K562 (cell line): ENCODE data around the gene SDE2. TPM values are rescaled to one million over a fixed set of nuclear protein-coding genes. Genes with fewer than 3 reads are reported as not detected.
A peak's percentile ranks its signal among the peaks of the same experiment; 100 is the strongest.

ENCODE experiments used
- ATAC-seq: fragments of 200-7000 bp; cut with Tn5 transposase; 3 replicates; pipeline ENCODE4 v1.9.1; 2020; ENCODE audit warnings: moderate library complexity
- BruUV-seq: library from RNA; stranded (reverse); fragments of 400-500 nt; replicated peaks from 2 replicates; lab custom pipeline; 2021; lab: Mats Ljungman, UMichigan
- CTCF ChIA-PET: fragments of 300-600 bp; formaldehyde crosslinking; extraction: SDS; loops from one replicate; lab custom pipeline; 2021; ENCODE audit warnings: low intra/inter-chr PET ratio; lab: Yijun Ruan, JAX
- POLR2A ChIA-PET: fragments of 300-600, 350-650 bp; sonication (Branson Sonifier 250); formaldehyde crosslinking; extraction: SDS; loops from one replicate; lab custom pipeline; 2021; ENCODE audit warnings: antibody characterized with exemption, inconsistent platforms; lab: Yijun Ruan, JAX
- DNase-seq, 4 experiments: peaks; one replicate each; pipeline versions ENCODE4 v3.0.0 to v3.0.0-alpha.2; 2011 to 2018; ENCODE audit warnings: low spot score in 3 of 4, mixed read lengths in 3 of 4; ENCODE audit errors: extremely low read depth in 1 of 4
- FAIRE-seq: peaks from 2 replicates; lab custom pipeline; 2011; peaks lifted over from hg19 to GRCh38; lab: Jason Lieb, UNC
- H2AFZ ChIP-seq: 2 replicates; pipeline ENCODE4 v1.6.0; 2011; ENCODE audit warnings: low read depth, low read length, control low read depth, inconsistent platforms
- H3K27ac ChIP-seq: fragments of 200-600 bp; 3 replicates; pipeline ENCODE4 v1.8.0; 2011; ENCODE audit warnings: low read depth, mild to moderate bottlenecking, control low read depth, inconsistent platforms, low read length, moderate library complexity, mixed read lengths; ENCODE audit errors: extremely low read depth
- H3K27me3 ChIP-seq, 2 experiments: fragments of 300-600 bp in 1 of 2; 2 replicates in 1 of 2; 3 replicates in 1 of 2; pipeline versions ENCODE4 v1.6.0 to v1.8.0; 2011; ENCODE audit warnings: inconsistent platforms in 2 of 2, low read length in 2 of 2, mild to moderate bottlenecking in 1 of 2, mixed read lengths in 1 of 2, moderate library complexity in 1 of 2; ENCODE audit not compliant: control insufficient read depth in 2 of 2, insufficient read depth in 2 of 2
- H3K36me3 ChIP-seq: fragments of 300-600 bp; 3 replicates; pipeline ENCODE4 v1.8.0; 2011; ENCODE audit warnings: mild to moderate bottlenecking, low read length, inconsistent platforms; ENCODE audit not compliant: control insufficient read depth, insufficient read depth
- H3K4me1 ChIP-seq, 2 experiments: fragments of 200-600 bp in 1 of 2; replicated peaks in 1 of 2; 2 replicates in 1 of 2; 3 replicates in 1 of 2; pipeline versions ENCODE4 v1.5.1 to v1.8.0; 2011; ENCODE audit warnings: inconsistent platforms in 2 of 2, low read length in 2 of 2, mild to moderate bottlenecking in 1 of 2, mixed read lengths in 1 of 2, moderate library complexity in 1 of 2; ENCODE audit not compliant: control insufficient read depth in 2 of 2, insufficient read depth in 2 of 2
- H3K4me2 ChIP-seq: 2 replicates; pipeline ENCODE4 v1.6.1; 2011; ENCODE audit warnings: low read length, control low read depth, inconsistent platforms, mixed read lengths; ENCODE audit not compliant: insufficient read depth
- H3K4me3 ChIP-seq: fragments of 200-600 bp; sonication (generic), shearing (Covaris generic); 2 replicates; pipeline ENCODE4 v1.5.1; 2016; ENCODE audit warnings: control low read depth, inconsistent platforms
- H3K79me2 ChIP-seq: fragments of 200-600 bp; 3 replicates; pipeline ENCODE4 v1.8.0; 2011; ENCODE audit warnings: low read length, inconsistent platforms; ENCODE audit not compliant: control insufficient read depth, insufficient read depth
- H3K9ac ChIP-seq, 2 experiments: 2 replicates each; pipeline versions ENCODE4 v1.6.0 to v1.6.1; 2011; ENCODE audit warnings: low read depth in 2 of 2, low read length in 2 of 2, control low read depth in 1 of 2, inconsistent platforms in 1 of 2, mild to moderate bottlenecking in 1 of 2, mixed read lengths in 1 of 2; ENCODE audit not compliant: insufficient read depth in 1 of 2
- H3K9me1 ChIP-seq: one replicate; pipeline ENCODE4 v1.6.0; 2011; ENCODE audit warnings: inconsistent platforms, mild to moderate bottlenecking, low read length, moderate library complexity; ENCODE audit not compliant: control insufficient read depth, insufficient read depth
- H3K9me3 ChIP-seq: replicated peaks from 2 replicates; pipeline ENCODE4 v1.5.1; 2011; ENCODE audit warnings: low read depth, low read length, inconsistent platforms; ENCODE audit not compliant: control insufficient read depth, insufficient read depth
- H4K20me1 ChIP-seq: replicated peaks from 2 replicates; pipeline ENCODE4 v1.6.1; 2011; ENCODE audit warnings: low read length, inconsistent platforms, mixed read lengths; ENCODE audit not compliant: control insufficient read depth, insufficient read depth
- ARHGAP35 ChIP-seq: fragments of 450-650 bp; IDR thresholded peaks from 2 replicates; pipeline ENCODE4 v1.6.1; 2018; ENCODE audit not compliant: partially characterized antibody
- ATF4 ChIP-seq: fragments of 450-650 bp; formaldehyde crosslinking; IDR thresholded peaks from 2 replicates; pipeline ENCODE4 v1.4.0; 2022; ENCODE audit warnings: mild to moderate bottlenecking, moderate library complexity
- CBX5 ChIP-seq: IDR thresholded peaks from 2 replicates; pipeline ENCODE4 v1.6.1; 2014; ENCODE audit warnings: low read depth, borderline replicate concordance
- FOXJ2 ChIP-seq: fragments of 200-800 bp; sonication (Bioruptor generic); IDR thresholded peaks from 2 replicates; pipeline ENCODE4 v1.6.1; 2016; ENCODE audit warnings: missing genetic modification characterization, missing compliant biosample characterization
- HNRNPL ChIP-seq: fragments of 200-400 bp; formaldehyde crosslinking; IDR thresholded peaks from 2 replicates; pipeline ENCODE4 v1.6.1; 2017; ENCODE audit warnings: low read depth, mild to moderate bottlenecking, low read length
- JUN ChIP-seq, 2 experiments: sonication (generic) in 1 of 2; formaldehyde crosslinking in 1 of 2; IDR thresholded peaks; 2 replicates each; pipeline versions ENCODE4 v1.6.1 to v1.8.0; 2012 to 2022; ENCODE audit warnings: borderline replicate concordance in 2 of 2, mild to moderate bottlenecking in 2 of 2, improper control_type of control experiment in 1 of 2, low read depth in 1 of 2, low read length in 1 of 2, missing genetic modification reagents in 1 of 2
- NBN ChIP-seq: fragments of 450-650 bp; IDR thresholded peaks from 2 replicates; pipeline ENCODE4 v1.6.1; 2016; ENCODE audit warnings: low read depth, mild to moderate bottlenecking
- NR2F6 ChIP-seq: fragments of 450-650 bp; formaldehyde crosslinking; IDR thresholded peaks from 2 replicates; pipeline ENCODE4 v1.4.0; 2020; ENCODE audit warnings: mild to moderate bottlenecking
- NUFIP1 ChIP-seq: fragments of 450-650 bp; IDR thresholded peaks from 2 replicates; pipeline ENCODE4 v1.6.1; 2018; ENCODE audit not compliant: partially characterized antibody
- PPARD ChIP-seq: fragments of 250-450 bp; sonication (Bioruptor Pico); IDR thresholded peaks from 2 replicates; pipeline ENCODE4 v1.8.0; 2022; ENCODE audit warnings: inconsistent platforms, mild to moderate bottlenecking, moderate library complexity
- SAFB ChIP-seq: fragments of 200-400 bp; formaldehyde crosslinking; IDR thresholded peaks from 2 replicates; pipeline ENCODE4 v1.6.1; 2017; ENCODE audit warnings: low read depth, low read length, borderline replicate concordance
- SREBF1 ChIP-seq: fragments of 150-350 bp; IDR thresholded peaks from 2 replicates; pipeline ENCODE4 v1.6.1; 2014; ENCODE audit warnings: antibody characterized with exemption, low read depth, low read length, borderline replicate concordance
- TRIM28 ChIP-seq: fragments of 450-650 bp; IDR thresholded peaks from 2 replicates; pipeline ENCODE4 v1.6.1; 2017
- WHSC1 ChIP-seq: IDR thresholded peaks from one replicate; pipeline ENCODE4 v1.6.1; 2012; ENCODE audit warnings: low read length, control low read depth, inconsistent platforms
- XRCC3 ChIP-seq: fragments of 450-650 bp; IDR thresholded peaks from 2 replicates; pipeline ENCODE4 v1.6.1; 2017; ENCODE audit warnings: mild to moderate bottlenecking, moderate library complexity
- ZEB2 ChIP-seq: fragments of 450-650 bp; IDR thresholded peaks from 2 replicates; pipeline ENCODE4 v1.6.1; 2016
- ZNF280A ChIP-seq: fragments of 450-650 bp; IDR thresholded peaks from 2 replicates; pipeline ENCODE4 v1.6.1; 2018; ENCODE audit warnings: mild to moderate bottlenecking, low read depth; ENCODE audit not compliant: partially characterized antibody
- ZNF778 ChIP-seq: fragments of 450-650 bp; formaldehyde crosslinking; IDR thresholded peaks from 2 replicates; pipeline ENCODE4 v1.4.0; 2020; ENCODE audit warnings: mild to moderate bottlenecking, moderate library complexity
- ZNF785 ChIP-seq: fragments of 250-450 bp; sonication (Bioruptor Pico); IDR thresholded peaks from 2 replicates; pipeline ENCODE4 v1.4.0; 2020; ENCODE audit warnings: mild to moderate bottlenecking
- WGBS: fragments of 100-300 bp; shearing (Covaris generic); methylation state at CpG from one replicate; pipeline ENCODE4 v1.1.6; 2016; ENCODE audit warnings: low coverage, mixed read lengths; ENCODE audit not compliant: insufficient coverage; ENCODE audit errors: missing lambda C conversion rate; 5-methylcytosine and 5-hydroxymethylcytosine counted together
- in situ Hi-C: fragments of 300-500 bp; cut with MboI; formaldehyde crosslinking; loops from 4 replicates; pipeline ENCODE4 v1.15.0; 2018; ENCODE audit warnings: inconsistent platforms, mixed read lengths
- intact Hi-C: fragments of 100-400 bp; cut with micrococcal nuclease; formaldehyde crosslinking; loops from 2 replicates; pipeline ENCODE4 v1.14.2; 2022
- polyA plus RNA-seq, 8 experiments: library from polyadenylated mRNA; depleted of rRNA in 4 of 8; stranded (reverse) in 5 of 8; unstranded in 3 of 8; fragments of >200 nt; fragmentation: Nextera tagmentation in 2 of 8; fragmentation: Illumina TruSeq in 1 of 8; extraction: Ambion mirVana in 2 of 8; extraction: Trizol in 1 of 8; gene quantifications; 2 replicates each; pipeline versions ENCODE4 v1.2.1 to v1.2.3, GENCODE V29; 2011 to 2014; ENCODE audit warnings: inconsistent platforms in 1 of 8, missing spikeins in 1 of 8
- total RNA-seq, 7 experiments: library from RNA; depleted of rRNA in 6 of 7; stranded (reverse); fragments of >200 nt in 6 of 7; fragmentation: Illumina TruSeq in 2 of 7; extraction: Trizol in 2 of 7; gene quantifications; 2 replicates each; pipeline versions ENCODE4 v1.2.1 to v1.2.3, GENCODE V29; 2011 to 2021; ENCODE audit warnings: low replicate concordance in 1 of 7
- TF ChIP-seq, protein P1 (sequence below): sonication (generic); formaldehyde crosslinking; IDR thresholded peaks from 2 replicates; pipeline ENCODE4 v1.8.1; 2022; ENCODE audit warnings: missing genetic modification reagents
- TF ChIP-seq, protein P2 (sequence below): fragments of 250-450 bp; sonication (Bioruptor Pico); IDR thresholded peaks from 2 replicates; pipeline ENCODE4 v1.8.0; 2022; ENCODE audit warnings: moderate library complexity, mild to moderate bottlenecking, inconsistent platforms

The SDE2 gene
- total and polyA plus RNA-seq, 9 of the 15 experiments (the other 6 are each of a cell fraction or from before 2014, with no cell fraction given), result 14.3 to 62.3 (median 46.0) TPM

DNA sequence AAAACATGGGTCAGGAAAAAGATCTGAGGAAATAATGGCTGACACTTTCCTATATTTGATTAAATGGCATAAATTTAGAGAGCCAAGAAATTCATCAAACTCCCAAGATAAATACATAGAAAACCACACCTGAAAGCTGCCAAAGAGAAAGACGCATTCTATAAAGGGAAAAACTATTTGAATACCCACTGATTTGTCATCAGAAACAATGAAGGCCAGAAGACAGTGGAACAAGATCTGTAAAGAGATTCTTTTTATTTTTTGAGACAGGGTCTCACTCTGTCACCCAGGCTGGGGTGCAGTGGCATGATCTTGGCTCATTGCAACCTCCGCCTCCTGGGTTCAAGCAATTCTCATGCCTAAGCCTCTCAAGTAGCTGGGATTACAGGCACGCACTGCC is 17.4 kb downstream of the SDE2 start:
- peaks cover 27% of the 10 kb centered on the region for H3K79me2 ChIP-seq
- DNase-seq (no peak), FAIRE-seq (no peak), ATAC-seq (no peak)
- no peaks in the 10 kb centered on the region for H3K27me3 ChIP-seq
- H3K4me1 ChIP-seq, result no peaks in the 10 kb centered on the region
- POLR2A ChIA-PET, result interaction anchor here (0.5 to 1.3 kb wide), 7 partner anchors 30 to 238 kb away, joined by 3 to 5 read pairs (median 3); partner anchors contain the start of gene SRP9
- H3K4me3 ChIP-seq, result no peak overlapping the region
- in situ Hi-C loops, result loop anchor here (5.0 kb wide), 1 partner anchor 504 kb away; no protein-coding TSS in a partner anchor
- peaks cover 20% of the 10 kb centered on the region for H3K9me3 ChIP-seq
- no peaks in the 10 kb centered on the region for H4K20me1 ChIP-seq
- peaks cover 89% of the 10 kb centered on the region for H3K36me3 ChIP-seq
- no TSS peak for BruUV-seq
- intact Hi-C loops, result no loop called here
- no peaks in the 10 kb centered on the region for H3K9me1 ChIP-seq
- no peak overlapping the region for H3K27ac ChIP-seq
- WGBS, result 94% methylated on average over 3 of the region's 3 CpGs
- no peak overlapping the region for H3K9ac ChIP-seq
- CTCF ChIA-PET, result interaction anchor here (0.7 to 1.8 kb wide), 2 partner anchors 20 to 507 kb away, joined by 3 to 7 read pairs; no protein-coding TSS in a partner anchor
- H2AFZ ChIP-seq, result no peak overlapping the region
- H3K4me2 ChIP-seq, result no peak overlapping the region
- TF ChIP-seq, protein P1, sequence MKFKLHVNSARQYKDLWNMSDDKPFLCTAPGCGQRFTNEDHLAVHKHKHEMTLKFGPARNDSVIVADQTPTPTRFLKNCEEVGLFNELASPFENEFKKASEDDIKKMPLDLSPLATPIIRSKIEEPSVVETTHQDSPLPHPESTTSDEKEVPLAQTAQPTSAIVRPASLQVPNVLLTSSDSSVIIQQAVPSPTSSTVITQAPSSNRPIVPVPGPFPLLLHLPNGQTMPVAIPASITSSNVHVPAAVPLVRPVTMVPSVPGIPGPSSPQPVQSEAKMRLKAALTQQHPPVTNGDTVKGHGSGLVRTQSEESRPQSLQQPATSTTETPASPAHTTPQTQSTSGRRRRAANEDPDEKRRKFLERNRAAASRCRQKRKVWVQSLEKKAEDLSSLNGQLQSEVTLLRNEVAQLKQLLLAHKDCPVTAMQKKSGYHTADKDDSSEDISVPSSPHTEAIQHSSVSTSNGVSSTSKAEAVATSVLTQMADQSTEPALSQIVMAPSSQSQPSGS (CRISPR knock-in tag), result no peak
- peak; percentile 49 for TF ChIP-seq ZNF280A
- peak; percentile 99 for TF ChIP-seq TRIM28
- 0 out of 2 replicates have a peak, but pooled peaks have one; percentile 22 for TF ChIP-seq NBN
- TF ChIP-seq WHSC1, result no peak
- no peak for TF ChIP-seq FOXJ2
- TF ChIP-seq ARHGAP35, result no peak
- no peak for TF ChIP-seq NR2F6 (CRISPR knock-in tag)
- no peak for TF ChIP-seq ZNF785 (CRISPR knock-in tag)
- no peak for TF ChIP-seq ZNF778
- TF ChIP-seq XRCC3, result peak; percentile 47; the same call in 1 of the 2 replicates
- no peak for TF ChIP-seq HNRNPL
- no peak for TF ChIP-seq ATF4 (CRISPR knock-in tag)
- no peak for TF ChIP-seq SAFB
- TF ChIP-seq, protein P2, sequence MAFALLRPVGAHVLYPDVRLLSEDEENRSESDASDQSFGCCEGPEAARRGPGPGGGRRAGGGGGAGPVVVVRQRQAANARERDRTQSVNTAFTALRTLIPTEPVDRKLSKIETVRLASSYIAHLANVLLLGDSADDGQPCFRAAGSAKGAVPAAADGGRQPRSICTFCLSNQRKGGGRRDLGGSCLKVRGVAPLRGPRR (CRISPR knock-in tag), result no peak
- no peak for TF ChIP-seq JUN (IDR thresholded peaks at IDR 0.05; ENCODE audit: borderline replicate concordance, low read depth, low read length)
- TF ChIP-seq JUN (CRISPR knock-in tag; IDR thresholded peaks at IDR 0.05; ENCODE audit: borderline replicate concordance), result no peak
- 0 out of 2 replicates have a peak, but pooled peaks have one; percentile 14 for TF ChIP-seq ZEB2
- no peak for TF ChIP-seq SREBF1
- no peak for TF ChIP-seq PPARD (CRISPR knock-in tag)
- TF ChIP-seq CBX5, result peak; percentile 90; the same call in 1 of the 2 replicates
- TF ChIP-seq NUFIP1, result no peak
